Measurements from ENCODE around the gene PLCB1. TPM values are rescaled to one million over a fixed set of nuclear protein-coding genes. Genes with fewer than 3 reads are reported as not detected.

The PLCB1 gene
- total and polyA plus RNA-seq, 2 experiments from 2014 or later, result 8.0 to 17.6 TPM

- H3K27ac ChIP-seq, result no peak overlapping the region
- H3K36me3 ChIP-seq, result no peaks in the 10 kb centered on the region
- no peak overlapping the region for H3K4me3 ChIP-seq
- no peak for DNase-seq (ENCODE audit: low read depth in 1 of 2, low spot score in 1 of 2)
- no peaks in the 10 kb centered on the region for H3K9me3 ChIP-seq (ENCODE audit: low read depth)
- H3K27me3 ChIP-seq, result no peaks in the 10 kb centered on the region
- TF ChIP-seq CTCF (IDR thresholded peaks at IDR 0.05; ENCODE audit: low read depth, low read length), result no peak
- no peaks in the 10 kb centered on the region for H3K4me1 ChIP-seq (ENCODE audit: low read depth)
These were observed 373.6 kb downstream of the PLCB1 start for GRCh38 chr20:8505476-8506200.

GRCh38 chr20:8507231-8507630 lies 375.2 kb downstream of the PLCB1 start:
- DNase-seq (ENCODE audit: low read depth in 1 of 2, low spot score in 1 of 2), result no peak
- Histone ChIP-seq H3K9me3 (ENCODE audit: low read depth) (no peaks in the 10 kb centered on the region), H3K4me3 (no peak overlapping the region), H3K4me1 (ENCODE audit: low read depth) (no peaks in the 10 kb centered on the region), H3K36me3 (no peaks in the 10 kb centered on the region), H3K27me3 (no peaks in the 10 kb centered on the region), H3K27ac (no peak overlapping the region)
- no peak for TF ChIP-seq CTCF (IDR thresholded peaks at IDR 0.05; ENCODE audit: low read depth, low read length)

GRCh38 chr20:8509809-8510208 lies 377.7 kb downstream of the PLCB1 start:
- H3K4me1 ChIP-seq (ENCODE audit: low read depth), result no peaks in the 10 kb centered on the region
- H3K27me3 ChIP-seq, result no peaks in the 10 kb centered on the region
- H3K4me3 ChIP-seq, result no peak overlapping the region
- no peaks in the 10 kb centered on the region for H3K9me3 ChIP-seq (ENCODE audit: low read depth)
- TF ChIP-seq CTCF (IDR thresholded peaks at IDR 0.05; ENCODE audit: low read depth, low read length), result no peak
- H3K36me3 ChIP-seq, result no peaks in the 10 kb centered on the region
- DNase-seq (ENCODE audit: low read depth in 1 of 2, low spot score in 1 of 2), result peak in 1 of 2 donors; percentile 64
- H3K27ac ChIP-seq, result no peak overlapping the region

- H3K36me3 ChIP-seq, result no peaks in the 10 kb centered on the region
- DNase-seq (ENCODE audit: low read depth in 1 of 2, low spot score in 1 of 2), result no peak
- no peaks in the 10 kb centered on the region for H3K27me3 ChIP-seq
- H3K9me3 ChIP-seq (ENCODE audit: low read depth), result no peaks in the 10 kb centered on the region
- H3K4me1 ChIP-seq (ENCODE audit: low read depth), result no peaks in the 10 kb centered on the region
- TF ChIP-seq CTCF (IDR thresholded peaks at IDR 0.05; ENCODE audit: low read depth, low read length), result no peak
- no peak overlapping the region for H3K4me3 ChIP-seq
- H3K27ac ChIP-seq, result no peak overlapping the region
These were observed 378.7 kb downstream of the PLCB1 start for GRCh38 chr20:8510808-8511207.

- no peak for DNase-seq (ENCODE audit: low read depth in 1 of 2, low spot score in 1 of 2)
These were observed 379.9 kb downstream of the PLCB1 start for GRCh38 chr20:8512003-8512402.

More at GRCh38 chr20:8512003-8512402, 379.9 kb downstream of the PLCB1 start:
- no peak for TF ChIP-seq CTCF (IDR thresholded peaks at IDR 0.05; ENCODE audit: low read depth, low read length)
- Histone ChIP-seq H3K27ac (no peak overlapping the region), H3K4me1 (ENCODE audit: low read depth) (no peaks in the 10 kb centered on the region), H3K4me3 (no peak overlapping the region), H3K36me3 (no peaks in the 10 kb centered on the region), H3K9me3 (ENCODE audit: low read depth) (no peaks in the 10 kb centered on the region), H3K27me3 (no peaks in the 10 kb centered on the region)
